OCI-LY3 (cell line): Measurements from ENCODE around the gene LRP3.

Experiments used
- H2AFZ ChIP-seq: fragments of 200-600, 300-600 bp; shearing (Covaris generic); 2 replicates; pipeline ENCODE4 v1.6.0; 2014; ENCODE audit warnings: antibody characterized with exemption, low read depth, low read length
- H3K27ac ChIP-seq: fragments of 200-600, 300-600 bp; sonication (generic); 2 replicates; pipeline ENCODE4 v1.5.1; 2014; ENCODE audit warnings: mild to moderate bottlenecking, low read length, moderate library complexity, mixed read lengths
- H3K27me3 ChIP-seq: fragments of 200-600, 300-600 bp; sonication (generic); 2 replicates; pipeline ENCODE4 v1.6.1; 2014; ENCODE audit warnings: low read depth, low read length, mixed read lengths
- H3K36me3 ChIP-seq: fragments of 200-600, 300-600 bp; sonication (generic); replicated peaks from 2 replicates; pipeline ENCODE3; 2014; ENCODE audit warnings: low read depth, low read length, mixed read lengths
- H3K4me1 ChIP-seq: fragments of 300-600, 200-600 bp; sonication (generic); 2 replicates; pipeline ENCODE4 v1.6.1; 2014; ENCODE audit warnings: low read length, mixed read lengths
- H3K4me2 ChIP-seq: fragments of 200-600, 300-600 bp; sonication (generic); 2 replicates; pipeline ENCODE4 v1.6.1; 2014; ENCODE audit warnings: low read length, mixed read lengths
- H3K4me3 ChIP-seq: fragments of 300-600, 200-600 bp; sonication (generic); 2 replicates; pipeline ENCODE4 v1.5.1; 2014; ENCODE audit warnings: antibody characterized with exemption, mild to moderate bottlenecking, low read length, moderate library complexity
- H3K79me2 ChIP-seq: fragments of 300-600, 200-600 bp; shearing (Covaris generic); 2 replicates; pipeline ENCODE4 v1.6.1; 2014; ENCODE audit warnings: mild to moderate bottlenecking, low read length, mixed read lengths
- H3K9ac ChIP-seq: fragments of 300-600, 200-600 bp; shearing (Covaris generic); 2 replicates; pipeline ENCODE4 v1.6.0; 2014; ENCODE audit warnings: mild to moderate bottlenecking, low read length, moderate library complexity
- H3K9me3 ChIP-seq: fragments of 200-600, 300-600 bp; shearing (Covaris generic); 2 replicates; pipeline ENCODE4 v1.6.1; 2014; ENCODE audit warnings: low read length, mixed read lengths; ENCODE audit not compliant: insufficient read depth
- H4K20me1 ChIP-seq: fragments of 200-600, 300-600 bp; sonication (generic); 2 replicates; pipeline ENCODE4 v1.6.1; 2016; ENCODE audit warnings: low read length, mixed read lengths; ENCODE audit not compliant: insufficient read depth
- EZH2phosphoT487 ChIP-seq: fragments of 200-600 bp; shearing (Covaris generic); IDR thresholded peaks from 2 replicates; pipeline ENCODE4 v1.6.1; 2018; ENCODE audit warnings: antibody characterized with exemption, mixed run types, low read depth
- TF ChIP-seq, protein P1 (sequence below): fragments of 200-600, 300-600 bp; sonication (generic); IDR thresholded peaks from 2 replicates; pipeline ENCODE4 v1.5.1; 2014; ENCODE audit warnings: antibody characterized with exemption, low read length, low read depth

LRP3 gene

GRCh38 chr19:33201473-33201872, 7.3 kb downstream of the LRP3 start:
- TF ChIP-seq, protein P1, sequence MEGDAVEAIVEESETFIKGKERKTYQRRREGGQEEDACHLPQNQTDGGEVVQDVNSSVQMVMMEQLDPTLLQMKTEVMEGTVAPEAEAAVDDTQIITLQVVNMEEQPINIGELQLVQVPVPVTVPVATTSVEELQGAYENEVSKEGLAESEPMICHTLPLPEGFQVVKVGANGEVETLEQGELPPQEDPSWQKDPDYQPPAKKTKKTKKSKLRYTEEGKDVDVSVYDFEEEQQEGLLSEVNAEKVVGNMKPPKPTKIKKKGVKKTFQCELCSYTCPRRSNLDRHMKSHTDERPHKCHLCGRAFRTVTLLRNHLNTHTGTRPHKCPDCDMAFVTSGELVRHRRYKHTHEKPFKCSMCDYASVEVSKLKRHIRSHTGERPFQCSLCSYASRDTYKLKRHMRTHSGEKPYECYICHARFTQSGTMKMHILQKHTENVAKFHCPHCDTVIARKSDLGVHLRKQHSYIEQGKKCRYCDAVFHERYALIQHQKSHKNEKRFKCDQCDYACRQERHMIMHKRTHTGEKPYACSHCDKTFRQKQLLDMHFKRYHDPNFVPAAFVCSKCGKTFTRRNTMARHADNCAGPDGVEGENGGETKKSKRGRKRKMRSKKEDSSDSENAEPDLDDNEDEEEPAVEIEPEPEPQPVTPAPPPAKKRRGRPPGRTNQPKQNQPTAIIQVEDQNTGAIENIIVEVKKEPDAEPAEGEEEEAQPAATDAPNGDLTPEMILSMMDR, result no peak
- TF ChIP-seq EZH2phosphoT487, result no peak

GRCh38 chr19:33201886-33202545, 7.9 kb downstream of the LRP3 start:
- Histone ChIP-seq H3K36me3 (no peaks in the 10 kb centered on the region), H3K4me3 (no peak overlapping the region)
- no peak for TF ChIP-seq EZH2phosphoT487
- TF ChIP-seq, protein P1, result no peak

More at GRCh38 chr19:33201473-33201872, 7.3 kb downstream of the LRP3 start:
- no peak overlapping the region for H3K4me3 ChIP-seq
- no peaks in the 10 kb centered on the region for H3K4me1 ChIP-seq
- H2AFZ ChIP-seq, result no peak overlapping the region
- H3K4me2 ChIP-seq, result no peak overlapping the region
- no peak overlapping the region for H3K9ac ChIP-seq
- H3K27ac ChIP-seq, result no peak overlapping the region
- H3K9me3 ChIP-seq, result no peaks in the 10 kb centered on the region
- no peaks in the 10 kb centered on the region for H3K36me3 ChIP-seq
- peaks cover 4% of the 10 kb centered on the region; the same call in 1 of the 2 replicates for H3K27me3 ChIP-seq
- no peaks in the 10 kb centered on the region for H3K79me2 ChIP-seq
- no peaks in the 10 kb centered on the region for H4K20me1 ChIP-seq

DNA sequence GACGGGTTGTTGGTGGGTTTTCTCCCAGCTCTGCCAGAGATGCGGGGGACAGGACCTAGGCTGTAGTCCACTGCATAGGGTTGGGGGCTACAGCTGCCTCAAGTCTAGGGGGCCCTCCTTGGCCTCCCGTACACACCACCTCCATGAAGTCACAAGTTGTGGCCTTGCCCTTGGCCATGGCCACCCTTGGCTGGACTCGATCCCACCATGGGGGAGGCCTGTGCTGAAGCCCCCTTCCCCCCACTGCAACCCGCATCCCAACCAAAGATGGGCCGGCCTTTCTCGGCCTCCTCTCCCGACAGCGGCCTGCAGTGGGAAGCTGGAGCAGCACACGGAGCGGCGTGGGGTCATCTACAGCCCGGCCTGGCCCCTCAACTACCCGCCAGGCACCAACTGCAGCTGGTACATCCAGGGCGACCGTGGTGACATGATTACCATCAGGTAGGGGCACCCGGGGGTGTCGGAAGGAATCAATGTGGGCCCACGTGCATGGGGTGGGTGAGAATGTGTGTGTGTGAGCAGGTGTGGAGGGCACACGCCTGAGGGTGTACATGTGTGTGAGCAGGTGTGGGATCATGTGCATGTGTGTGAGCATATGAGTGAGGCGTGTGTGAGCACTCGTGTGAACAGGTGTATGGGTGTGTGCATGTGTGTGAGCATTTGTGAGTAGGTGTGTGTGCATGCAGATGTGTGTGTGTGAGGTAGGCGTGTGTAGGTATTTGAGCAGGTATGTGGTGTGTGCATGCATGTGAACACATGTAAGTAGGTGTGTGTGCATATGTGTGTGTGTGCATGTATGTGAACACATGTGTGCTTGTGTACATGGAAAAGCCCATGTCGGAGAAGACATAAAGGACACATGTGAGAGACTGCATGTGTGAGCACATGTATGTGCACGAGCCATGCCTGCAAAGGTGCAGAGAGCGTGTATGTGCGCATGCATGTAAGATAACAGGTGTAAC, 8.7 kb downstream of the LRP3 start:
- no peak for TF ChIP-seq EZH2phosphoT487
- TF ChIP-seq, protein P1, result no peak
- no peak overlapping the region for H3K4me3 ChIP-seq
- no peak overlapping the region for H3K4me2 ChIP-seq
- H3K27me3 ChIP-seq, result peaks cover 4% of the 10 kb centered on the region; the same call in 1 of the 2 replicates
- no peak overlapping the region for H3K9ac ChIP-seq
- no peaks in the 10 kb centered on the region for H3K4me1 ChIP-seq
- no peaks in the 10 kb centered on the region for H4K20me1 ChIP-seq
- no peak overlapping the region for H3K27ac ChIP-seq
- H3K9me3 ChIP-seq, result no peaks in the 10 kb centered on the region
- no peaks in the 10 kb centered on the region for H3K36me3 ChIP-seq
- no peak overlapping the region for H2AFZ ChIP-seq
- no peaks in the 10 kb centered on the region for H3K79me2 ChIP-seq

More at GRCh38 chr19:33201886-33202545, 7.9 kb downstream of the LRP3 start:
- H3K9ac ChIP-seq, result no peak overlapping the region
- no peaks in the 10 kb centered on the region for H3K79me2 ChIP-seq
- no peak overlapping the region for H2AFZ ChIP-seq
- H3K4me2 ChIP-seq, result no peak overlapping the region
- H3K27me3 ChIP-seq, result peaks cover 4% of the 10 kb centered on the region; the same call in 1 of the 2 replicates
- no peaks in the 10 kb centered on the region for H3K4me1 ChIP-seq
- no peaks in the 10 kb centered on the region for H4K20me1 ChIP-seq
- H3K27ac ChIP-seq, result no peak overlapping the region
- H3K9me3 ChIP-seq, result no peaks in the 10 kb centered on the region

- Histone ChIP-seq H3K36me3 (no peaks in the 10 kb centered on the region), H3K9ac (no peak overlapping the region), H3K4me2 (no peak overlapping the region), H2AFZ (no peak overlapping the region), H3K27me3 (peaks cover 4% of the 10 kb centered on the region; the same call in 1 of the 2 replicates), H3K9me3 (no peaks in the 10 kb centered on the region), H3K27ac (no peak overlapping the region), H3K79me2 (no peaks in the 10 kb centered on the region), H4K20me1 (no peaks in the 10 kb centered on the region), H3K4me3 (no peak overlapping the region), H3K4me1 (no peaks in the 10 kb centered on the region)
- TF ChIP-seq, protein P1, result no peak
- no peak for TF ChIP-seq EZH2phosphoT487
Observed at GRCh38 chr19:33203529-33203928, 9.4 kb downstream of the LRP3 start.
